GM19452 (cell line): ENCODE results near the gene TAS2R7.
"Not testable (repeated sequence)": the region's sequence is repeated elsewhere in the genome, so short reads cannot be mapped to it uniquely, and the experiment has no call there.

Experiments used
- ATAC-seq: cut with Tn5 transposase; IDR thresholded peaks from one replicate; pipeline ENCODE4 v1.9.1; 2021; ENCODE audit not compliant: unreplicated experiment

The TAS2R7 gene, protein sequence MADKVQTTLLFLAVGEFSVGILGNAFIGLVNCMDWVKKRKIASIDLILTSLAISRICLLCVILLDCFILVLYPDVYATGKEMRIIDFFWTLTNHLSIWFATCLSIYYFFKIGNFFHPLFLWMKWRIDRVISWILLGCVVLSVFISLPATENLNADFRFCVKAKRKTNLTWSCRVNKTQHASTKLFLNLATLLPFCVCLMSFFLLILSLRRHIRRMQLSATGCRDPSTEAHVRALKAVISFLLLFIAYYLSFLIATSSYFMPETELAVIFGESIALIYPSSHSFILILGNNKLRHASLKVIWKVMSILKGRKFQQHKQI

DNA sequence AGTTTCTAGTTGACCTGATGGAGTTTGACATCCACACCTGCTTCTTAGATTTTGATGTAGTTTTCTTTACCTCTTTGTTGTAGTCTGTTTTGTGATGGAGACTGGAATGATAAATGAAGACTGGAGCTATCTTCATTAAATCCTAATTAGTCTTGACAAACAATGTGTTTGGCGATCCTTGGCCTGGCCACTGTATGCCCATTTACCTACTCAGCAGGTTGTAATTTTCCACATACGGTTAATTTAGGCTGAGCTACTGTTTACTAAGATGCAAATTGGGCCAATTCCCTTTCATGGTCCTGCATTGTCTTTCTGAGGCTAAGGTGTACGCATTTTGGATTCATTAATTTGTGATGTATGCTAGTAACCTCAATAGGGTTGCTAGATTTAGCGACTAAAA lies at the start of gene TAS2R7:
TAS2R7 (minus strand) TSS at position 41 of the 400 bp plus-strand sequence. CDS start 57 bp downstream, outside the sequence.
- ATAC-seq, result no peak

DNA sequence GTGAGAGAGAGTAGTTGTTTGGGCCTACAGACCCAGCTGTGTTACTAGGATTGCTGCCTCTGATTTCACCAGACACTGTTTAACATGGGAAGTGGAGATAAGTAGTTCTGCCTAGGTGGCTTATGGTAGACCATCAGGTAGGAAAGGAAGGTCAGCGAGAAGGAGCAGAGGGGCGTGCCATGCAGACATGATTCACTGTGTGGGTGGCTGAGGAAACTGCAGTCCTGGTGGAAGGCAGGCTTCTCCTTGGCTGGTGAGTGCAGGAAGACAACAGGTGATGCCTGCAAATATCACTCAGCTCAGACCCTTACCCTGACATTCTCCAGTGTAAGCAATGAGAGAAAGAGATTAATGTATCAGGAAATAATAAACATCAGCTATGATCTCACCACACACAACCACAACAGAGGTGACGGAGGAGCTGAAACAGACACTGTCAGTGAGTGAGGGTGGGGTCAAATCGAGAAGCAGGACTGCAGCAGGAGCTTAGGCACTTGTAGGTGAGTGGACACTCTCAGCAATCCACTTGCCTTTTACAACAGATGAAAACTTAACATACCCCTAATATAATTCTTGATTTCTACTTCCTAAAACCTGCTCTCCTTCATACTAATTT lies 48.9 kb upstream of the TAS2R7 start:
- no peak for ATAC-seq

DNA sequence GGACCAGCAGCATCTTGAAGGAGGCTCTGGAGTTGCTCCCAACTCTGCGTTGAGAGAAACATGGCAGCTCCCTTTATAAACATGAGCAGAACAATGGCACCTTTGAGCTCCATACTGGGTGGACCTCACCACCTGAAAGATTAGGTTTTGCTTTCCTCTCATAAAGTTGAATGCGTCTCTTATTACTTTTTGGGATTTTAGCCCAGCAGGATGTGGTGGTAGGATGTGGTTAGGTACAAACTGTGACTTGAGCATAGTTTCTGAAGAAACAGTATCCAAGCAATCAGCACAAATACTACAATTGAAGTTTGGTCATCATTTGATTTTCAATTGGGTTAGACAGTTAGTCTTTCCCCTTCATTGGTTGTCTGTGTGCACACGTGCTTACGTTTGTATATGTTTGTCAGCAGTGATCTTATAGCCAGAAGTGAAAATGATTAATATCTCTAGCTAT lies 47.0 kb upstream of the TAS2R7 start, which contains the start of gene PRR4:
PRR4 (minus strand) TSS at position 51 of the 454 bp plus-strand sequence; CDS start at position 13, 38 bp downstream.
- ATAC-seq, result no peak

DNA sequence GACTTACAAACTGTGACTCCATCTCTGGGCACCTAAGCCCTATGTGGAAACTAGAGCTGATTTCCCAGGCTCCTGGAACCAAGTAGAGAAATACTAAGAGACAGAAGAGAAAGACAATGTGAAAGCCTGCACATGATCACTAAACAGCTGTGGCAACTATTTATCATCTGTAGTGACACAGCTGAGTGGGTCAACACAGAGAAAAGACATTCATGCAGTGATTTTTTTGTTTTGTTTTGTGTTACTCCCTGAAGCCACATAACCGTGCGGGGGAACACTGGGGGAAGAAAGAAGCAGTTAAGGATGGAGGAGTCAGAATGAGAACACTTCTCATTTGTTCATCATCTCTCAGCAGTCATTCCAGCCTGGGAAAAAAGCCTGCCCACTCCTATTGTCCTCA lies 45.3 kb upstream of the TAS2R7 start:
- no peak for ATAC-seq

DNA sequence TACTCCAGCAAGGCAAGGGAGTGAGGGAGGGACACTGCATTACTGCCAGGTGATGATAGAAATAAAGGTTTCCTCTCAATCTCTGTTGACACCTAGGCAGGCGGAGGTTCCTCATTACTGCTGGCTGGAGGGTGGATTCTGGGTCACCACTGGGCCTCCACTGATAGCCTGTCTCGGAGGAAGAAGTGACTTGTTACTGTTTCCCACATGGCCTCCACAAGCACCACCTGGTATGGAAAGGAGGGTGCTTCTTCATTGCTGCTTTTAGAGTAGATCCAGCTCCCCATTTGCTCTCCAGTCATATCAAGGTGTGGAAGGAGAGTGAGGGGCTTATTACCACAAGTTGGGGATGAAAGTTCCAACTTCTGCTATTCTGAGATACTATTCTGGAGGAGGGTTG lies 40.4 kb upstream of the TAS2R7 start:
- no peak for ATAC-seq

DNA sequence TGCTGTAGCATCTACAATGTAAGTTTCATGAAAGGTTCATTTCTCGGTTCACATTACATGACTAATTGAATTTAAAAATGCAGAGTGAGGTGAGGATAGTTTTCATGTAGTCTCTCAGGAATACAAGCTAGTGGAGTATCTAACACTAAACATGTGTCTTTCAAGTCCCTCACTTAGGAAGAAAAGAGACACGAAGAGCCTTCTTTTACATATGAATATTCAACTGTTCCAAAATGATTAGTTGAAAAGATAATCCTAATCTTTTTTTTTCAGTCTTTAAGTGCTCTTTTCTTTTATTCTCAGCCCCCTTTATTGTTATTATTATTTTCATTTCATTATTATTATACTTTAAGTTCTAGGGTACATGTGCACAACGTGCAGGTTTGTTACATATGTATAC lies 36.0 kb upstream of the TAS2R7 start:
- no peak for ATAC-seq

DNA sequence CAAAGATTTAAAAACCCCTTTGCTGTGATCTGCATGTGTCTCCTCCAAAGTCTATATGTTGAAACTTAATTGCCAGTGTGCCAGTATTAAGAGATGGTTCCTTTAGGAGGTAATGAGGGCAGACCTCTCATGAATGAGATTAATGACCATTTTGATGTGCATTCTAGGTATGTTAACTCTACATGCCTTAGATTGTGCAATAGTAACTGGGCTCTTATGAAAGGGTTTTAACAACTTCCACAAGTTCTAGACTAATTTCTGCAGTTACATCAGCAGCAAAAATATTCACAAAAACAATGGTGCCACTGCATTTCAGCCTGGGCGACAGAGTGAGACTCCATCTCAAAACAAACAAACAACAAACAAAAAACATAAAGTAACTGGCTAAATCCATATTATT lies 27.6 kb upstream of the TAS2R7 start:
- no peak for ATAC-seq

DNA sequence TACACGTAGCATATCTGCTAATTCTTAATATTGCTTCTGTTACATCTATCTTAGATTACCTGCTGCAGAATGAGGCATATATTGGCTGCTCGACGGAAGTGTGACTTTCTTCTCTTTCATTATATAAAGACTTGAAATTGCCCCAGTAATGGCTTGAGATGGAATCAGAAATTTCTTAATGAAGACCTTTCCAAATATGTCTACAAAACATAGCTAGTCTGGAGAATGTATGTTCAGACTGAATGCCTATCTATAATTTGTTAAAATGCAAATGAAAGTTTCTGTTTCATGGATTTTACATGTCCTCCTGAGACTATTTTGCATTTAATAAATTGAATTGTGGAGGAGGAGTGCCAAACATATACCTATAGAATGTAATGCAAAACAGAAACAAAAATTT lies 23.8 kb upstream of the TAS2R7 start, which contains the start of gene TAS2R10:
TAS2R10 (minus strand) TSS at position 101 of the 400 bp plus-strand sequence; CDS start at position 12, 89 bp downstream.
- ATAC-seq, result no peak

DNA sequence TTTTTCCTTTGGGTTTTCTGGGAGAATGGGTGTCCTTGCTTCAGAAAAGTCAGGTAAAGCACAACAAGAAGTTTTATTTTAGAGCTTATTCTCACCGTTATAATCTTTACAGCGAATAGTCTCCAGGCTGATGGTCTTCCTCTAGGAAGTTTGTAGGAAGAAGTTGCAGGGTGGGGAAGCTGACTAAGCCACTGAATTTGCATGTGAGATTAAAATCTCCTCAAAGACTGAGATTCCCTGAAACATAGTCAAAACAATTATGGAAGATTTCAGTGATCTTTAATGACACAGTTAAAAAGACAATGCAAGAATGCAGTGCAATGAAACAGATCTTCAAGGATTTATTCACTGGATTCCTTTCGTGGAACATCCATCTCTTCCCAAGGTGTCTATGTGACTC lies 22.5 kb upstream of the TAS2R7 start:
- no peak for ATAC-seq

DNA sequence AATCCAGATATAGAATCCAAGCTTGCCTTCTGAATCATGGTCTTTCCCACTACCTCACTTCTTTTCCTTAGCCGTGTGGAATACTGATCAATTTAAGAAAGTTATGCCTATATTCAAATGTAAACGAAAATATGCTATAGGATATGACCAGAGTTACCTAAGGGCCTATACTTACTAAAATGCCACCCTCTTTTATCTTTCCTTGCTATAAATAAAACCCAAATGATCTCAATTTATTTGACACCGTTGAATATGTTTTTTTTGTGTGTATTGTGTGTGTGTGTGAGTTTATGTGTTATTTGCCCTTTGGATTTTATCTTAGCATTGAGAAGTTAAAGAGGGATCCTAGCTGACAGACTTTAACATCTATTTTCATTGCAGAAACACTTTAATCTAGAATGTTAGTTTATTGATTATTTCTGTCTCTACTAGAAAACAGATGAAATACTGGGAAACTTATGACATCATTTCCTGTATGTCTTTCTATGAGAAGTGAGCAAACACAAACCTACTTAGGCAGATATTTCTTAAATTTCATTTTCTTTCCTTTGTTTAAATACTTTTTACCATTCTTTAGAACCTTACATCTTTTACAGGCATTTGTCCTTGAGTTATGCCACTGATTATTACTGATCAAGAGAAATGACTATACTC lies 9.6 kb upstream of the TAS2R7 start:
- ATAC-seq, result no peak

DNA sequence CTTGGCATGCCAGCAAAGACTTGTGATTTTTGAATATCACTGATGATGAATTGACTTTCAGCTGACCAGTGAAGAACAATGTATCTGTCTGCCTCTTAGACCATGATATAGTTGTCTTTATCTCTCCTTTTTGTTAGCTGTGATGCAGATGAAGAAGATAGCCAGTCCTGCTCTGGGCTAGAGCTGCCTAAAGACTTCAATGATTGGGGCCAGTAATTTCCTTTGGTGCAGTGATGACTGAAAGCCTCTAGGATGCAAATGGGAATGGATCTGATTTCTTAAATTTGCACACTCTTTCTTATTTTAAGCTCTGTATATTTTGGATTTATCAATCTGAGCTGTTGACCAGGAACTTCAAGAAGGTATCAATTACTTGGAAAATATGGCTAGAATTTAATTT lies 7.6 kb upstream of the TAS2R7 start, which contains the start of gene TAS2R9:
TAS2R9 (minus strand) TSS at position 101 of the 400 bp plus-strand sequence; CDS start at position 8, 93 bp downstream.
- ATAC-seq, result no peak

DNA sequence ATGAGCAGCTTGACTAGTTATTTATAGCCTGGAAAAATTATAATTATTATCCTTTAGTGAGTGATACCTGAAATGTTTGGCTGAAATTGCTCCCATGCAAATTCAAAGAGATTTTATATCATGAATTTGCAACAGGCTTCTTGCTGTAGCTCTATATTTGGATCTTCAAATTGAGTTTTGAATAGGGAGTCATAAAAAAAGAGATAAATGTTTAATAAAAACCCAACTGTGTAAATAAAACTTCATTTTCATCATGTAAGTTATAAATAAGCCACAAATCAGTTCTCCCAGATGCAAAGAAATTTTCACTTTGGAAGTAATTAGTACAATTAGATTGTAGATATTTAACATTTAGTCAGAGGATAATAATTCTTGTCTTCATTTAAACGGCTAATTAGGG lies 4.8 kb upstream of the TAS2R7 start, which contains the start of gene TAS2R8:
TAS2R8 (minus strand) TSS at position 101 of the 400 bp plus-strand sequence. CDS start 306 bp downstream, outside the sequence.
- ATAC-seq, result no peak

DNA sequence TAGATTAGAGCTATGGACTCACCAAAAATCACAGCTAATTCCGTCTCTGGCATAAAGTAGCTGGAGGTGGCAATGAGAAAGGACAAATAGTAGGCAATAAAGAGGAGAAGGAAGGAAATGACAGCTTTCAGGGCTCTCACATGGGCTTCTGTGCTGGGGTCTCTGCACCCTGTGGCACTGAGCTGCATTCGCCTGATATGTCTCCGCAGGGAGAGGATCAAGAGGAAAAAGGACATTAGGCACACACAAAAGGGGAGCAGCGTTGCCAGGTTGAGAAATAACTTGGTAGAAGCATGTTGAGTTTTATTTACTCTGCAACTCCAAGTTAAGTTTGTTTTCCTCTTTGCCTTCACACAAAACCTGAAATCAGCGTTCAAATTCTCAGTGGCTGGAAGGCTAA lies 686 bp downstream of the TAS2R7 start:
- ATAC-seq, result no peak

DNA sequence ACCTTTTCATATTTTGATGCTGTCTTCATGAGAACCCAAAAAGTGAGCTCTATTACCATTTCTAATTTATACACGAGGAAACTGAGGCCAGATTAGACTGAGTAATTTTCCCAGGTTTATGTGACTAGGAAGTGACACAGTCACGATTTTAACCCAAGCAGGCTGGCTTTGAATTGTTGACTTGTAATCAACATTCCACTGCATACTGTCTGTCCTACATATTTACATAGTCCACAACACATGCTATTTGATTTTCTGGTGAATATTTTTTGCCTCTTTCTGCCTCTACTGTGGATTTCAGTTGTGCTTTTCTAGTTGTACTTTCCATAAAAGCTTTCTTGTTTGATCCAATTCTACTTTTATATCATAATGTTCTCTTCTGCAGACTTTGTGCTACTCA lies 8.2 kb downstream of the TAS2R7 start:
- no peak for ATAC-seq

DNA sequence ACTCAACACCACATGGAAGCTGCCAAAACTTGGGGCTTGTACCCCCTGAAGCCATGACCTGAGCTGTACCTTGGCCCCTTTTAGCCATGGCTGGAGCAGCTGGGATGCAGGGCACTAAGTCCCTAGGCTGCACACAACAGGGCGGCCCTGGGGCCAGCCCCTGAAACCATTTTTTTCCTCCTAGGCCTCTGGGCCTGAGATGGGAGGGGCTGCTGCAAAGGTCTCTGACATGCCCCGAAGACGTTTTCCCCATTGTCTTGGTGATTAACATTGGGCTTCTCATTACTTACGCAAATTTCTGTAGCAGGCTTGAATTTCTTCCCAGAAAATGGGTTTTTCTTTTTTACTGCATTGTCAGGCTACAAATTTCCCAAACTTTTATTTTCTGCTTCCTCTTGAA lies 10.7 kb downstream of the TAS2R7 start:
- ATAC-seq, result not testable (repeated sequence)

DNA sequence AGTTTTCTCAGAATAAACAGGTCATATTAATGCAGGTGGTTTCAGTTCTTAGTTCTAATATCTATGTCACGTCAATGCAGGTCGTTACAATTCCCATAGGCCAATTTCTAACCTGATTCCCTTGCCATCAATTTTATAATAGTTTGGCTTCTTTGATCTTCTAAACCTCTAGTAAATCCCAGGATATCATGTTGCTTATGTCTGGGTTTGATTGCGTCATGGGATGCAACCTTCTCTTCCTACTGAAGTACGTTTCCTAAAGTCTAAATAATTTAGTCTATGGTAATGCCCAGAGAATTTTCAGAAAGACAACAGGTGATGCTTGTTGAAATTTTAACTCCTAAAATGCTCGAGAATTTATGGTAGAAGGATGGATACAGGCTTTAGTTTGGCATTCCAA lies 19.2 kb downstream of the TAS2R7 start:
- no peak for ATAC-seq

DNA sequence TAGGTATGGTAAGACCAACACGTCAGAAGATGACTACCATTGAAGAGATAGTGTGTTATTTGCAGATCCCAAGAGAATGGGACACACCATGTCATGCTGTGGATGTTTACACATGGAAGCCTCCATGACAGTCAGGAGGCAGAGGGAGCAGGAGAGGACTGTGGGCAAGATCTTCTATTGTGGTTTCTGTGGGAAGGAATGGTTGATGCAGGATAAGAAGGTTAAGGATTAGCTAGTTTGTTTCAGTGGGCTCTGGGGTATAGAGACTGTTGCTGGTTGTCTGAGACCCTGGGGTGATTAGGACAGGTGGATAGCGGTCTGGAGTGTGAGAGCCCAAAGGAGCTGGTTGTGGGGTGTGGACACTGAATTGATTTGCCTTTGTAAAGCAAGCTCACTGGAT lies 23.3 kb downstream of the TAS2R7 start:
- ATAC-seq, result no peak

DNA sequence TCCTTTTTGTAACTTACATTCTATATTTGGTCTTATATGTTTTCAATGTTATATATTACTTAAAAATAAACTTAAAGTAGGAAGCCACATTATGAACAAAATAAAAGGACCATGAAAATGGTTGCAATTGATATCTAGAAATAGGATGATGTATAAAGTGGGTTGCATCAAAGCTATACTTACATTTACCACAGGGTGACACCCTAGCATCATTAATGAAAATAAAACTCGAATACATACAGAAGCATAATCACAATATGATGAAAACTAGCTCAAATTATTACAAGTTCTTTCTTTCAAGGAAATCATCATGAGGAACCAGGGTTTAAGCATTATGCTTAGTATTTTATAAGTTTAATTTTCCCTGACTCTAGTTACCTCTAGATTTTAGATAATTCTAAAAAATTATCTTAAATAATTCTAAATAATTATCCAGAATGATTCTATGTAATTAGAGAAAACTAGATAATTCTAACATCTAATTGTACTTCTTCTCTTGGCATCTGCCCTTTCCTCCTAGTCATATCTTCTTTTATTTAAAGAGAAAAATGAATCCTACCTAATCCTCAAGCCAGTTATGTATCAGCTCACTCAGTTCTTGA lies 31.2 kb downstream of the TAS2R7 start:
- ATAC-seq, result no peak

DNA sequence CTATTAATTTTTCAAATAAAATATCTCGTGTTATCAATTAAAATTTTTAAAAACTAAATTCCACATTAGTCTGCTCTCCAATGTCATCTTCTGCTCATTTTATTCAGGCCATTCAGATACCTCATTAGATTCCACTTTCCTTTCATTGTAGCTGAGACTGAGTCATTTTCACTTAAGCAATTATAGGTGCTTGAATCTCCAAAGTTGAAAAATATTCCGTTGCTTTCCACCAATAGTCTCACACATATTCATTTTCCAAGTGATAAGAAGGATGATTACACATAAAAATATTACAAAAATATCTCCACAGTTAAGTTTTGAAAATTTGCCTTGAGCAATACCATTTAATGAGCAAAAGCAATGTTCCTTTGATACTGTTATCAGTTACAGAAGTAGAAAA lies 42.8 kb downstream of the TAS2R7 start:
- ATAC-seq, result no peak

DNA sequence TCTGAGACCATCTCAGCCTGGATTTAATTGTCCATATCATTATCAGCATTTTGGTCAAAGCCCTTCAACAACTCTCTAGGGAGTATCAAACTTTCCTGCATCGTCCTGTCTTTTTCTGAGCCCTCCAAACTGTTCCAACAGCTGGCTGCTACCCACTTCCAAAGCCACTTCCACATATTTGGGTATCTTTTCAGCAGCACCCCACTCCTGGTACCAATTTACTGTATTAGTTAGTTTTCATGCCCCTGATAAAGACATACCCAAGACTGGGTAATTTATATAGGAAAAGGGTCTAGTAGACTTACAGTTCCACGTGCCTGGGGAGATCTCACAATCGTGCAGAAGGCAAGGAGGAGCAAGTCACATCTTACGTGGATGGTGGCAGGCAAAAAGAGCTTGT lies 46.2 kb downstream of the TAS2R7 start:
- ATAC-seq, result no peak

DNA sequence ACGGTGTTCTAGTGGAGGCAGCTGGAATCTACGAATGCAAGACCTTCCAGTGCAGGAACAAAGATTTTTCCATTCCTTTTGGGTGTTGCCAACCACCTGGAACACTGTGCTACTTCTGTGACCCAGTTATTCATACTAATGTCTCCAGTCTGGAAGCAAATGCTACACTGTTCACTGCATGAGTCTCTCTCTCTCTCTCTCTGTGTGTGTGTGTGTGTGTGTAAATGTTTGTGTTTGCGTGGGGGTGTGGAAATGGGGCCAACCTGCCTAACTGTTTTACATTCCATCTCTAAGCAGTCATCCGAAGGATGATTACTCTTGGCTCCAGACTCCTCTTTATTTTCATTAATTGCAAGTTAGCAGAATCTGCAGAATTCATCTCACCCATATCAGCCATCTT lies 49.4 kb downstream of the TAS2R7 start:
- no peak for ATAC-seq
